ENCODE data around the gene KLHDC10.
"Not testable (repeated sequence)": the region's sequence is repeated elsewhere in the genome, so short reads cannot be mapped to it uniquely, and the experiment has no call there.

The KLHDC10 gene

GRCh38 chr7:130143334-130143732, 73.0 kb downstream of the KLHDC10 start:
- no peak for DNase-seq

GRCh38 chr7:130143986-130144311, 73.6 kb downstream of the KLHDC10 start:
- DNase-seq = no peak

GRCh38 chr7:130144312-130145171, 74.2 kb downstream of the KLHDC10 start:
- DNase-seq = no peak

GRCh38 chr7:130145424-130146100, 75.2 kb downstream of the KLHDC10 start:
- no peak for DNase-seq

GRCh38 chr7:130146142-130146541, 75.8 kb downstream of the KLHDC10 start:
- DNase-seq = not testable (repeated sequence)

GRCh38 chr7:130146693-130147405, 76.5 kb downstream of the KLHDC10 start:
- no peak for DNase-seq

- DNase-seq = no peak
Measured at GRCh38 chr7:130147710-130148325, 77.5 kb downstream of the KLHDC10 start.

GRCh38 chr7:130148561-130148960, 78.2 kb downstream of the KLHDC10 start:
- no peak for DNase-seq

GRCh38 chr7:130149281-130150139, 79.2 kb downstream of the KLHDC10 start:
- peak; percentile 88 for DNase-seq

GRCh38 chr7:130150587-130150986, 80.3 kb downstream of the KLHDC10 start:
- DNase-seq = no peak

- no peak for DNase-seq
Measured at GRCh38 chr7:130151591-130152492, 81.5 kb downstream of the KLHDC10 start.

- no peak for DNase-seq
Measured at GRCh38 chr7:130152493-130153210, 82.3 kb downstream of the KLHDC10 start.

GRCh38 chr7:130153211-130153908, 83.0 kb downstream of the KLHDC10 start:
- DNase-seq = no peak

GRCh38 chr7:130154131-130154500, 83.8 kb downstream of the KLHDC10 start:
- peak; percentile 94 for DNase-seq

GRCh38 chr7:130154501-130155317, 84.4 kb downstream of the KLHDC10 start:
- peak; percentile 94 for DNase-seq

- DNase-seq = no peak
Measured at GRCh38 chr7:130156140-130156539, 85.8 kb downstream of the KLHDC10 start.

GRCh38 chr7:130157700-130158099, 87.4 kb downstream of the KLHDC10 start:
- no peak for DNase-seq

- DNase-seq = no peak
Measured at GRCh38 chr7:130160023-130160422, 89.7 kb downstream of the KLHDC10 start.

GRCh38 chr7:130160455-130160854, 90.1 kb downstream of the KLHDC10 start:
- DNase-seq = no peak

Measured in DMS79 (cell line).